ENCODE data around the gene SLC4A11.
A peak's percentile ranks its signal among the peaks of the same experiment; 100 is the strongest.

The SLC4A11 gene

DNA sequence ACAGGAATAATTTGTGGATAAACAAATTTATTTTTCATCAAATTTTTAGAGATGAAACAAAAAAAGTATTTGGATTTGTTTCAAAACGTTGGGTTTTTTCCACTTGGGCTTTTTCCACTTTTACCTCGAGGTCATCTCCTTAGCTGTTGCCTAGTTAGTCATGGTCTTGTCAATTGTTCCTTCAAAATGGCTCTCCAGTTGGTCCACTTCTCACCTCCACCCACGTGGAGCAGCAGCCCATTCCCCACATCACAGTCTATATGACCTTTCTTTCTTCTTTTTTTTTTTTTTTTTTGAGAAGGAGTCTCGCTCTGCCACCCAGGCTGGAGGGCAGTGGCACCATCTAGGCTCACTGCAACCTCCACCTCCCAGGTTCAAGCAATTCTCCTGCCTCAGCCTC, 6.7 kb upstream of the SLC4A11 start:
- Histone ChIP-seq H3K27me3 (ENCODE audit: control insufficient read depth in 1 of 2, insufficient read depth in 2 of 2, low read length in 2 of 2) (peaks cover 9 to 10% of the 10 kb centered on the region in 2 donors), H3K36me3 (ENCODE audit: control insufficient read depth in 2 of 2, insufficient read depth in 2 of 2, low read length in 2 of 2) (peaks cover 0 to 4% of the 10 kb centered on the region in 2 donors), H3K9me3 (ENCODE audit: control insufficient read depth in 2 of 2, low read length in 2 of 2) (no peaks in the 10 kb centered on the region), H3K9ac (ENCODE audit: low read length in 2 of 2) (no peak overlapping the region), H3K4me3 (ENCODE audit: low read length in 2 of 2) (no peak overlapping the region), H3K27ac (ENCODE audit: low read length) (no peak overlapping the region), H3K4me1 (ENCODE audit: control insufficient read depth, insufficient read depth, low read length) (no peaks in the 10 kb centered on the region)

DNA sequence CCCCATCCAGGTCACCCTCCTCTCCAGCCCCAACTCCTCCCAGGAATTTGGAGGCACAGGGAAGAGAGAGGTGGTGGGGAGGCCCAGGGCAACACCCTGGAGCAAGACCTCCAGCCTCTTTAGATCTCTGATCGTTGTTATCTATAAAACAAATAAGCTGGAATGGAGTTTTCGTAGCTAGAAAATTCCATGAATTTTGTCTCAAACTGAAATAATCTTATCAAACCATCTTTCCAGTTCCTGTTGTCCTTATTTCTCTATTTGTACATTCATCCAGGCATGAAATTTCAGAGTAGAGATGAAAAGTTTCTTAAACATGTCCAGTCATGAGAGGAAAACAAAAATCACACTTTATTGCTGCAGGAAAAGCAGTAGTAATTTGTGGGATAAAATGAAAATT, 6.2 kb upstream of the SLC4A11 start:
- Histone ChIP-seq H3K9ac (ENCODE audit: low read length in 2 of 2) (no peak overlapping the region), H3K27me3 (ENCODE audit: control insufficient read depth in 1 of 2, insufficient read depth in 2 of 2, low read length in 2 of 2) (peaks cover 14 to 16% of the 10 kb centered on the region in 2 donors), H3K4me3 (ENCODE audit: low read length in 2 of 2) (no peak overlapping the region), H3K4me1 (ENCODE audit: control insufficient read depth, insufficient read depth, low read length) (no peaks in the 10 kb centered on the region), H3K36me3 (ENCODE audit: control insufficient read depth in 2 of 2, insufficient read depth in 2 of 2, low read length in 2 of 2) (peaks cover 0 to 2% of the 10 kb centered on the region in 2 donors), H3K27ac (ENCODE audit: low read length) (no peak overlapping the region), H3K9me3 (ENCODE audit: control insufficient read depth in 2 of 2, low read length in 2 of 2) (no peaks in the 10 kb centered on the region)

DNA sequence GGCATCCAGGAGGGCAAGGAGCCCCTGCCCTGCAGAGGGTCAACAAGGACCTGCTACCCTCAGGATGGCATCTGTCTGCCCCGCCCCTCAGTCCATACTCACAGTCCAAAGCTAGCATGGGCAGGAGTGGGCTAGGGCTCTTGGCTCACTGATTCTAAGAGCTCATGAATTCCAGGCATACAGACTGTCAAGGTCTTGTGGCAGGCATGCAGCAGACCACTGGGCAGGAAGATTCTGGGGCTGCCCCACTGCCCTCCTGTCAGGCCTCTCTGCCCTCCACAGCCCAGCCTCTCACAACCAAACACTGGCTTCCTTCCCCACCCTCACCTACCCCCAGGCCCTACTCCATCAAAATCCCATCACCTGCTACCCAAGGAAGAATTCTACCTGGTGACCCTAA, 5.6 kb upstream of the SLC4A11 start:
- peaks cover 5% of the 10 kb centered on the region for H3K4me1 ChIP-seq (ENCODE audit: control insufficient read depth, insufficient read depth, low read length)
- H3K9ac ChIP-seq (ENCODE audit: low read length in 2 of 2) = no peak overlapping the region
- no peaks in the 10 kb centered on the region for H3K9me3 ChIP-seq (ENCODE audit: control insufficient read depth in 2 of 2, low read length in 2 of 2)
- H3K27ac ChIP-seq (ENCODE audit: low read length) = no peak overlapping the region
- peaks cover 20 to 21% of the 10 kb centered on the region in 2 donors for H3K27me3 ChIP-seq (ENCODE audit: control insufficient read depth in 1 of 2, insufficient read depth in 2 of 2, low read length in 2 of 2)
- H3K36me3 ChIP-seq (ENCODE audit: control insufficient read depth in 2 of 2, insufficient read depth in 2 of 2, low read length in 2 of 2) = no peaks in the 10 kb centered on the region
- no peak overlapping the region for H3K4me3 ChIP-seq (ENCODE audit: low read length in 2 of 2)

DNA sequence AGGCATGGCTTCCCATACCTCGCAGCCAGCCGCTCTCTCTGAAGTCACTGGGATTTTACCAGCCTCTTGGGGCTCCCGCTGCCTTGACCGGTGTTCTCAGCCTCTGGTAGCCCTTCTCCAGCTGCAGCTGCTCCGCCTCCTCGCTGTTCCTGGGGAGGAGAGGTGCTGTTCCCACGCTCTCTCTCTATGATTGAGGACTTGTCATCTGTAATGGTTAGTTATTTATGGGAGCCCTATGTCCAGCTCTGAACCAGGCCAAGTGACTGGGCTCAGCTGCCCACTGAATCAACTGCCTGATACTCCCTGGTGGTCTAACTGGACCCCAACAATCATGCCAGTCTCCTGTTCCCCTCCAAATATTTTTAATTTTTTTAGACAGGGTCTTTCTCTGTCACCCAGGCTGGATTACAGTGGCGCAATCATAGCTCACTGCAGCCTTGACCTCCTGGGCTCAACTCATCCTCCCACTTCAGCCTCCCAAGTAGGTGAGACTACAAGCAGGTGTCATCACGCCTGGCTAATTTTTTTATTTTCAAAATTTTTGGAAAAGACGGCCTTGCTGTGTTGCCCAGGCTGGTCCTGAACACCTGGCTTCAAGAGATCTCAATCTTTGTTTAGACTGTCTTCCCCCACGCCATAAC, 4.8 kb upstream of the SLC4A11 start:
- H3K27me3 ChIP-seq (ENCODE audit: control insufficient read depth in 1 of 2, insufficient read depth in 2 of 2, low read length in 2 of 2) = peaks cover 23 to 27% of the 10 kb centered on the region in 2 donors
- H3K9ac ChIP-seq (ENCODE audit: low read length in 2 of 2) = no peak overlapping the region
- H3K4me1 ChIP-seq (ENCODE audit: control insufficient read depth, insufficient read depth, low read length) = peaks cover 11% of the 10 kb centered on the region
- H3K9me3 ChIP-seq (ENCODE audit: control insufficient read depth in 2 of 2, low read length in 2 of 2) = no peaks in the 10 kb centered on the region
- no peak overlapping the region for H3K4me3 ChIP-seq (ENCODE audit: low read length in 2 of 2)
- no peaks in the 10 kb centered on the region for H3K36me3 ChIP-seq (ENCODE audit: control insufficient read depth in 2 of 2, insufficient read depth in 2 of 2, low read length in 2 of 2)
- H3K27ac ChIP-seq (ENCODE audit: low read length) = no peak overlapping the region

DNA sequence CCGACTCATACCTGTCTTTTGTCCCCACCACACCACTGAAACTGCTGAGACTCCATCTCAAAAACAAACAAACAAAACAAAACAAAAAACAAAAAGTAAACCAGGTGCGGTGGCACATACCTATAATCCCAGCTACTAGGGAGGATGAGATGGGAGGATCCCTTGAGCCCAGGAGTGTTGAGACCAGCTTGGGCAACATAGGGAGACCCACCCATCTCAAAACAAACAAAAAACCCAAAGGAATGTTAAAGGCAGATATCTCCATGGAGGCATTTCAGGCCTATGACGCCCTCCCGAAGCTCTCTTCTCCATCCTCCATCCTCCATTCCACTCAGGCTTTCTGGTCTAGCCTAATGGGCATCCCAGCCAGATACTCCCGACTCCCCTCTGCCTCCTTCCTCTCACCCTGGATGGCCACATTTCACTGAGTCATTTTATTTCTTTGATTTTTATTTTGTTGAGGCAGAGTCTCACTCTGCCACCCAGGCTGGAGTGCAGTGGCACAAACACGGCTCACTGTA, 3.2 kb upstream of the SLC4A11 start:
- Histone ChIP-seq H3K9me3 (ENCODE audit: control insufficient read depth in 2 of 2, low read length in 2 of 2) (no peaks in the 10 kb centered on the region), H3K4me1 (ENCODE audit: control insufficient read depth, insufficient read depth, low read length) (peaks cover 23% of the 10 kb centered on the region), H3K27me3 (ENCODE audit: control insufficient read depth in 1 of 2, insufficient read depth in 2 of 2, low read length in 2 of 2) (peaks cover 30 to 35% of the 10 kb centered on the region in 2 donors), H3K27ac (ENCODE audit: low read length) (no peak overlapping the region), H3K36me3 (ENCODE audit: control insufficient read depth in 2 of 2, insufficient read depth in 2 of 2, low read length in 2 of 2) (no peaks in the 10 kb centered on the region), H3K4me3 (ENCODE audit: low read length in 2 of 2) (no peak overlapping the region), H3K9ac (ENCODE audit: low read length in 2 of 2) (no peak overlapping the region)

DNA sequence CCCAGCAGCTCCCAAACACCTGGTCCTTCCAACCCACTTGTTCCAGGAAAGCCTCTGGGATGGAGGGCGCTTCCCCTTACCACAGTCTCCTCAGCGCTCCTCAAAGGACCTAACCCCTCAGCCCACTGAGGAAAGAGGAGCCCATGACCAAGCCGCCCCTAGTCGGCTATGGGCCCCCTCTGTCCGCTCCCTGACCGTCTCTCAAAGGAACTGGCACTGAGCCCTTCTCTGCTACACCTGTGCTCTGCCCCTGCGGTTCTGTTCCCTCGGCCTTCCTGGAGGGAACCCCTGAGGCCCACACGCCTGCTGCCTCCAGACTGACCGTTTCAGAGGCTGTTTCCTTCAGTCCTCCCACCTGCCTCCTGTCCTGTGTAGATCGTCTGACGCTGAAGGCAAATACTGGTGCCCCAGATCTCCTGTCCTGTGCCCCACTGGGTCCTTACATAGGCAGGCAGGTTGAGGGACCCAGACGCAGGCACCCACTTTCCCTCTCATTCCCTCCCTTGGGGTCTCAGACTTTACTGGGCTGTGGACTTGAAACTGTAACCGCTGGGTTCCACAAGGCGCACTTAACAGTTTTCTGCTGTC, 1.9 kb upstream of the SLC4A11 start:
- no peak overlapping the region for H3K4me3 ChIP-seq (ENCODE audit: low read length in 2 of 2)
- H3K36me3 ChIP-seq (ENCODE audit: control insufficient read depth in 2 of 2, insufficient read depth in 2 of 2, low read length in 2 of 2) = no peaks in the 10 kb centered on the region
- H3K27ac ChIP-seq (ENCODE audit: low read length) = no peak overlapping the region
- no peaks in the 10 kb centered on the region for H3K9me3 ChIP-seq (ENCODE audit: control insufficient read depth in 2 of 2, low read length in 2 of 2)
- H3K4me1 ChIP-seq (ENCODE audit: control insufficient read depth, insufficient read depth, low read length) = peaks cover 23% of the 10 kb centered on the region
- peaks cover 39 to 46% of the 10 kb centered on the region in 2 donors for H3K27me3 ChIP-seq (ENCODE audit: control insufficient read depth in 1 of 2, insufficient read depth in 2 of 2, low read length in 2 of 2)
- no peak overlapping the region for H3K9ac ChIP-seq (ENCODE audit: low read length in 2 of 2)

DNA sequence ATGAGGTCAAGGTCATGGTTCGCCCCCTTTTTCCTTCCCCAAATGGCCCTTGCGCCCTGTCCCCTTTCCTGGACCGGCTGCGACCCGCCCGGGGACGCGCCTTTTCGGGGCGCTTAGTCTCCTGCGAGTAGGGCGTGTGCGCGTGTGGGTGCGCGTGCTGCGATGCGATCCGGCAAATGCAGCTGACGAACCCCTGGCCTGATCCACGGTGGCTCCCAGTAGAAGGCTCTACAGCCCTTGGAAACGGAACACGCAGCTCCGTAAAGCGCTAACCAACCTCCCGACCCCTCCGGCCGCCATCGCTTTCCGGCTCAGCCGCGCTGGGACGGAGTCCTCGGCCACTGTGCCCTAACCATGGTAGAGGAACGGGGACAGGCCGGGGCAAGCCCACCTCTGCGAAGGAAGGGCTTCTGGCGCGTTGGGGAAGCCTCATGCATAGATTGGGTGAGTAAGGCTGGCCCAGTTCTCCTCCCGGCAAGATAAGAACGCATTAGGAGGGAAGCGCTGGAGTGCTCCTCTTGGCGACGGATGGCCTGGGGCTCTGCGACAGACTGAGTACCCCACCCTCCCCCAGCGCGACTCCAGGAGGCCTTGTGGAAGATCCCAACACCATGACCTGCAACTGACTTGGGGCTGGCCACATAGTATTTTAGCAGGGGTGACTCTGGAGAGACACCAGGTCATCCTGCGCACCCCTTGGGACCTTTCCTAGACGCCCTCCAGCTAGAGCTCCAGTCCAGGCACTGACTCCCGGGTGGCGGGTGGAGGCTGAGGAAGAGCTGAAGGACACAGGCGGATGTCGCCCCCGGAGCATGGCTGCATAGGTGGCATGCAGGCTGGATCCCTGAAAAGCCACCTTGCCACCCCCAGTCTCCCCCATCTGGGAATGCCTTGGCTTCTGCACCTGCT, 1.1 kb upstream of the SLC4A11 start:
- Histone ChIP-seq H3K27ac (ENCODE audit: low read length) (no peak overlapping the region), H3K36me3 (ENCODE audit: control insufficient read depth in 2 of 2, insufficient read depth in 2 of 2, low read length in 2 of 2) (no peaks in the 10 kb centered on the region), H3K9me3 (ENCODE audit: control insufficient read depth in 2 of 2, low read length in 2 of 2) (no peaks in the 10 kb centered on the region), H3K4me1 (ENCODE audit: control insufficient read depth, insufficient read depth, low read length) (peaks cover 23% of the 10 kb centered on the region), H3K4me3 (ENCODE audit: low read length in 2 of 2) (peak overlapping the region; percentile 1 to 74), H3K9ac (ENCODE audit: low read length in 2 of 2) (no peak overlapping the region), H3K27me3 (ENCODE audit: control insufficient read depth in 1 of 2, insufficient read depth in 2 of 2, low read length in 2 of 2) (peaks cover 41 to 53% of the 10 kb centered on the region in 2 donors)

DNA sequence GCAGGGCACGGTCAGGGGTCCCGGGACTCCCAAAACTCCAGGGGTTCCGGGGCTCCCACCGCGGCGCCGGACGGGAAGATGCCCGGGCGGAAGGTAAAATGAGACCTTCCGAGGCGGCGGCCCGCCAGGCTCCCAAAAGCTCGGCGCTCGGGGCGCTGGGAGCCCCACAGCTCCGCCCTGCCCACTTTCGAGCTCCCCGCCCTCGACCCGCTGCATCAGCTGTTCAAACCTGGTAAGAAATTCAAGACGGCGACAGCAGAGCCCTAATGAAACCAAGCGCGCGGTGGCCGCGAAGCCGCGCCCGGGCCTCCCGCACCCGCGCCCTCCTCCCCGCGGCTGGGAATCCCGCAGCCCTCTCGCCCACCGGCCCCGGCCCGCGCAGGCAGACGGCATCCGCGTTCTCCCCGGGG, 369 bp downstream of the SLC4A11 start:
- no peak overlapping the region for H3K27ac ChIP-seq (ENCODE audit: low read length)
- no peaks in the 10 kb centered on the region for H3K36me3 ChIP-seq (ENCODE audit: control insufficient read depth in 2 of 2, insufficient read depth in 2 of 2, low read length in 2 of 2)
- peaks cover 39 to 53% of the 10 kb centered on the region in 2 donors for H3K27me3 ChIP-seq (ENCODE audit: control insufficient read depth in 1 of 2, insufficient read depth in 2 of 2, low read length in 2 of 2)
- H3K4me3 ChIP-seq (ENCODE audit: low read length in 2 of 2) = peak overlapping the region; percentile 1 to 74
- H3K9me3 ChIP-seq (ENCODE audit: control insufficient read depth in 2 of 2, low read length in 2 of 2) = no peaks in the 10 kb centered on the region
- no peak overlapping the region for H3K9ac ChIP-seq (ENCODE audit: low read length in 2 of 2)
- peaks cover 23% of the 10 kb centered on the region for H3K4me1 ChIP-seq (ENCODE audit: control insufficient read depth, insufficient read depth, low read length)

DNA sequence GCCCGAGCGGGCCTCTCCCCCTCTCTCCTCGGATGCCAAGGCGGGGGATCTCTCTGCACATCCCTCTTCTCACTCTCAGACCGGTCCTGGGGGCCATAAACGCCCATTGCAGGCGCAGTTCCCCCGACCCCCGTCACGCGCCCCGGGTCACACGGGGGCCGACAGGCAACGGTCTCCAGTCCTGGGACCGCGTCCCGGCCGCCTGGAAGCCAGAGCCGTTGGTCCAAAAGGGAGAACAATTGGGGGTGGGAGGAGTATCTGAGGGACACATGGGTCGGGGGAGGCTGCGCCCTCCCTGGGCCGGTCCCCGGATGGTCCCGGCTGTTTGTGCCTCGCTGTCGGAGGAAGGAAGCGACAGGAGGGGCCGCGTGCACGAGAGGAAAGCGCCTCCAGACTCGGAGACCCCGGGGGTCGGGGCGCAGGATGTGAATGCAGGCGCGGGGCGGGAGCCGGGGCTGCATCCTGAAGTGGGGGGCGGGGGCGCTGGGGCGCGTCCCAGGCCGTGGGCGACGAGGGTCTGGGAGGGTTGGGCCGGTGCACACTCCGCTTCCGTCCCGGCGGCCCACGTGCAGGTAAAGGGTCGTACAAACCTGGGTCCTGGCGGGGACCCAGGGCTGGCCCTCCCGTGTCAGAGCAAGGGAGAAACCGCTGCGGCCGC, 903 bp downstream of the SLC4A11 start:
- H3K4me1 ChIP-seq (ENCODE audit: control insufficient read depth, insufficient read depth, low read length) = peaks cover 23% of the 10 kb centered on the region
- no peak overlapping the region for H3K27ac ChIP-seq (ENCODE audit: low read length)
- H3K27me3 ChIP-seq (ENCODE audit: control insufficient read depth in 1 of 2, insufficient read depth in 2 of 2, low read length in 2 of 2) = peaks cover 37 to 53% of the 10 kb centered on the region in 2 donors
- no peaks in the 10 kb centered on the region for H3K9me3 ChIP-seq (ENCODE audit: control insufficient read depth in 2 of 2, low read length in 2 of 2)
- H3K36me3 ChIP-seq (ENCODE audit: control insufficient read depth in 2 of 2, insufficient read depth in 2 of 2, low read length in 2 of 2) = no peaks in the 10 kb centered on the region
- H3K4me3 ChIP-seq (ENCODE audit: low read length in 2 of 2) = peak overlapping the region; percentile 1 to 74
- no peak overlapping the region for H3K9ac ChIP-seq (ENCODE audit: low read length in 2 of 2)

All from stomach smooth muscle (tissue), 2 donors.